ENCODE results near the gene TXNRD2. TPM values are rescaled to one million over a fixed set of nuclear protein-coding genes. Genes with fewer than 3 reads are reported as not detected.

Gene TXNRD2
- total RNA-seq, 2 experiments from 2014 or later, result 24.7 to 28.9 TPM

- peaks cover 13% of the 10 kb centered on the region for H3K36me3 ChIP-seq (ENCODE audit: insufficient read depth, low read length)
- H3K9me2 ChIP-seq (ENCODE audit: insufficient read depth, low read length), result no peaks in the 10 kb centered on the region
- H2AFZ ChIP-seq (ENCODE audit: low read length), result peak overlapping the region; percentile 90; the same call in 1 of the 2 replicates
- intact Hi-C loops (cut with micrococcal nuclease; ENCODE audit: unreplicated experiment), result loop anchor here (2.0 kb wide), 1 partner anchor 56 kb away; no protein-coding TSS in a partner anchor
- peaks cover 32% of the 10 kb centered on the region for H3K79me2 ChIP-seq (ENCODE audit: insufficient read depth, low read depth, low read length)
- ChIA-PET POLR2A (interaction anchor here (0.7 to 1.6 kb wide), 3 partner anchors 42 to 168 kb away, joined by 3 to 4 read pairs (median 3); no protein-coding TSS in a partner anchor), CTCF (ENCODE audit: unreplicated experiment) (interaction anchor here (0.6 to 1.1 kb wide), 2 partner anchors 16 to 54 kb away, joined by 3 read pairs; no protein-coding TSS in a partner anchor)
- peak; percentile 72 for DNase-seq (ENCODE audit: low spot score)
- H3K4me1 ChIP-seq (ENCODE audit: insufficient read depth, low read length, poor library complexity, severe bottlenecking), result peaks cover 29% of the 10 kb centered on the region
- H4K20me1 ChIP-seq (ENCODE audit: insufficient read depth, low read length), result no peaks in the 10 kb centered on the region
- BruUV-seq (replicated peaks), result no TSS peak
- peak overlapping the region; percentile 98 for H3K4me2 ChIP-seq (ENCODE audit: low read length)
- TF ChIP-seq, protein P1, sequence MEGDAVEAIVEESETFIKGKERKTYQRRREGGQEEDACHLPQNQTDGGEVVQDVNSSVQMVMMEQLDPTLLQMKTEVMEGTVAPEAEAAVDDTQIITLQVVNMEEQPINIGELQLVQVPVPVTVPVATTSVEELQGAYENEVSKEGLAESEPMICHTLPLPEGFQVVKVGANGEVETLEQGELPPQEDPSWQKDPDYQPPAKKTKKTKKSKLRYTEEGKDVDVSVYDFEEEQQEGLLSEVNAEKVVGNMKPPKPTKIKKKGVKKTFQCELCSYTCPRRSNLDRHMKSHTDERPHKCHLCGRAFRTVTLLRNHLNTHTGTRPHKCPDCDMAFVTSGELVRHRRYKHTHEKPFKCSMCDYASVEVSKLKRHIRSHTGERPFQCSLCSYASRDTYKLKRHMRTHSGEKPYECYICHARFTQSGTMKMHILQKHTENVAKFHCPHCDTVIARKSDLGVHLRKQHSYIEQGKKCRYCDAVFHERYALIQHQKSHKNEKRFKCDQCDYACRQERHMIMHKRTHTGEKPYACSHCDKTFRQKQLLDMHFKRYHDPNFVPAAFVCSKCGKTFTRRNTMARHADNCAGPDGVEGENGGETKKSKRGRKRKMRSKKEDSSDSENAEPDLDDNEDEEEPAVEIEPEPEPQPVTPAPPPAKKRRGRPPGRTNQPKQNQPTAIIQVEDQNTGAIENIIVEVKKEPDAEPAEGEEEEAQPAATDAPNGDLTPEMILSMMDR (conservative IDR thresholded peaks at IDR 0.05; ENCODE audit: low read length), result no peak
- TF ChIP-seq EZH2phosphoT487 (IDR thresholded peaks at IDR 0.05; ENCODE audit: borderline replicate concordance, low read depth, low read length), result no peak
- peak overlapping the region; percentile 66 for H3K27ac ChIP-seq (ENCODE audit: low read depth, low read length, poor library complexity, severe bottlenecking)
- H3K4me3 ChIP-seq (ENCODE audit: low read depth, low read length, poor library complexity, severe bottlenecking), result peak overlapping the region; percentile 95
- no peaks in the 10 kb centered on the region for H3K9me3 ChIP-seq (ENCODE audit: low read length)
Measured at GRCh38 chr22:19942157-19943081, 801 bp upstream of the TXNRD2 start.

GRCh38 chr22:19940536-19941364, 868 bp downstream of the TXNRD2 start:
- H4K20me1 ChIP-seq (ENCODE audit: insufficient read depth, low read length), result no peaks in the 10 kb centered on the region
- H3K79me2 ChIP-seq (ENCODE audit: insufficient read depth, low read depth, low read length), result peaks cover 32% of the 10 kb centered on the region
- peak overlapping the region; percentile 98 for H3K4me2 ChIP-seq (ENCODE audit: low read length)
- intact Hi-C loops (cut with micrococcal nuclease; ENCODE audit: unreplicated experiment), result no loop called here
- H3K4me1 ChIP-seq (ENCODE audit: insufficient read depth, low read length, poor library complexity, severe bottlenecking), result peaks cover 29% of the 10 kb centered on the region
- H3K4me3 ChIP-seq (ENCODE audit: low read depth, low read length, poor library complexity, severe bottlenecking), result peak overlapping the region; percentile 95
- DNase-seq (ENCODE audit: low spot score), result no peak
- H3K27ac ChIP-seq (ENCODE audit: low read depth, low read length, poor library complexity, severe bottlenecking), result peak overlapping the region; percentile 66
- H3K9me3 ChIP-seq (ENCODE audit: low read length), result no peaks in the 10 kb centered on the region
- POLR2A ChIA-PET, result no interaction called here
- BruUV-seq (replicated peaks), result no TSS peak
- CTCF ChIA-PET (ENCODE audit: unreplicated experiment), result no interaction called here
- TF ChIP-seq EZH2phosphoT487 (IDR thresholded peaks at IDR 0.05; ENCODE audit: borderline replicate concordance, low read depth, low read length), result no peak
- TF ChIP-seq, protein P1 (conservative IDR thresholded peaks at IDR 0.05; ENCODE audit: low read length), result no peak
- peaks cover 11% of the 10 kb centered on the region for H3K36me3 ChIP-seq (ENCODE audit: insufficient read depth, low read length)
- peak overlapping the region; percentile 90 for H2AFZ ChIP-seq (ENCODE audit: low read length)
- no peaks in the 10 kb centered on the region for H3K9me2 ChIP-seq (ENCODE audit: insufficient read depth, low read length)

Data from OCI-LY7 (cell line).